GM18870 (cell line): ENCODE measurements around the gene CKMT1A.
"Not testable (repeated sequence)": the region's sequence is repeated elsewhere in the genome, so short reads cannot be mapped to it uniquely, and the experiment has no call there.

Source experiments
- ATAC-seq: cut with Tn5 transposase; IDR thresholded peaks from one replicate; pipeline ENCODE4 v1.9.1; 2021; ENCODE audit warnings: moderate library complexity; ENCODE audit not compliant: unreplicated experiment

Gene CKMT1A

GRCh38 chr15:43746903-43747309 is 53.2 kb downstream of the CKMT1A start:
- not testable (repeated sequence) for ATAC-seq

GRCh38 chr15:43748376-43748775 is 54.7 kb downstream of the CKMT1A start:
- ATAC-seq: no peak
